Measurements from ENCODE around the gene CPEB4.

The CPEB4 gene

GRCh38 chr5:173858670-173859407 lies 29.3 kb upstream of the CPEB4 start:
- in situ Hi-C loops (cut with MboI; ENCODE audit: low sequenced_read_pairs), result no loop called here

DNA sequence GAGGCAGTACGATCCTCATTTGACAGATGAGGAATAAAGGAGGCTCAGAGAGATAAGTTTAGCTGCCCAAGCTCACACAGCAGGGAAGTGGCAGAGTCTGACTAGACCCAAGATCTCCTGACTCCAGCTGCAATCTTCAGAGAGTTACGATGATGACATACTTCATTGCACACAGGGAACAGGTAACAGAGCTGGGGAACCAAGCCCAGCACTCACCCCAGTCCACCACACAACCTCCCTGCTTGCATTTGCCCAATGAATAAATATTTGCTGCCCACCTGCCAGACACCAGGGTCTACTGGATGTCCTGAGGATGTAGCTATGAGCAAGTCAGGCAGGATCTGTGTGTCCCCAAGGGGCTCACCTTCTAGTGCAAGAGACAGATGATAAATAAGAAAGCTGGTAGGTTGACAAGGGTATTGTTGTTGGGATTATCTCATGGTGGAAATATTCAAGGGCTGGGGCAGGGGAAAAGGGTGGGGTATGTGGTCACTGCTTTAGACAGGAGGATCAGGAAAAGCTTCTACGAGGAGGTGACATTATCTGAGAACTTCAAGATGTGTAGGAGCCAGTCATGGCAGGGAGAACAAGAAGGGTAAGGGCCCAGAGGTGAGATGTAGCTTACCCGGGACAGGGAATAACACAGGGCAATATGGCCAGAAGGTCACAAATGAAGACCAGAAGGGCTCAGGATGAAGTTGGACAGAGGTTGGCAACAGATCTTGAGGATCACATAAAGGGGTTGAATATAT lies 28.6 kb upstream of the CPEB4 start:
- in situ Hi-C loops (cut with MboI; ENCODE audit: low sequenced_read_pairs), result no loop called here

DNA sequence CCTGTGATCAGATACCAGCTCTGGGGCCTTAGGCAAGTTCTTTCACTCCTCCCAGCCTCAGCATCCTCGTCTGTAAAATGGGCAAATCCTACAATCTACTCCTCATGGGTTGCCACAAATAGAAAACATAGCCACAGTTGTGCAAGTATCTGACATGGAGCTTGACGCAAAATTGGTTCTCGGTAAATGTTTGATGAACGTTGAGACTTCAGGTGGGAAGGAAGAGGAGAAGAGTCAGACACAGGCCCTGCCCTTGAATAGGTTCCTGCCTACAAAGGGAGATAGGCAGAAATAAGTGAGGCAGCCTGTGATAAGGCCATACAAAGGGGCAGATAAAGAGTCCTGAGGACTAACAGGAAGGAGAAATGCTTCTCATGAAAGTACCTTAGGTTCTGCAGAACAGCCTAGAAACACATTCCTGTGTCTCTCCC lies 26.1 kb upstream of the CPEB4 start:
- in situ Hi-C loops (cut with MboI; ENCODE audit: low sequenced_read_pairs), result no loop called here

DNA sequence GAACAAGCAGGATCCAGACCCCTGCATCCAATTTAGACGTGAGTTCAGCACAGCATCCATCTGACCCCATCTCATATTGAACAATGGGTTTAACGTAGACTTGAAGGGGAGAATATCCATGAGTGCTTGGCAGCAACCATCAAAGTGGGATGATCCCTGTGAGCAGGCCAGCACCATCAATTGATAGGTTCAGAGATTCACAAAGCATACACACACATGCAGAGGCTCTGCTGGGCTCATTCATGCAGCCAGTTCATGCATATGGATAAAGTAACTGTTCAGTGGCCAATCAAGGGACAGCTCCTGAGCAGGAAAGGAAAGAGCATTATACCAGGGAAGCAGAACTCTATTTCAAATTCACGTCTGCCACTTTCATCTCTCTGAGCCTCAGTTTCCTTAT lies 24.8 kb upstream of the CPEB4 start:
- in situ Hi-C loops (cut with MboI; ENCODE audit: low sequenced_read_pairs), result no loop called here

DNA sequence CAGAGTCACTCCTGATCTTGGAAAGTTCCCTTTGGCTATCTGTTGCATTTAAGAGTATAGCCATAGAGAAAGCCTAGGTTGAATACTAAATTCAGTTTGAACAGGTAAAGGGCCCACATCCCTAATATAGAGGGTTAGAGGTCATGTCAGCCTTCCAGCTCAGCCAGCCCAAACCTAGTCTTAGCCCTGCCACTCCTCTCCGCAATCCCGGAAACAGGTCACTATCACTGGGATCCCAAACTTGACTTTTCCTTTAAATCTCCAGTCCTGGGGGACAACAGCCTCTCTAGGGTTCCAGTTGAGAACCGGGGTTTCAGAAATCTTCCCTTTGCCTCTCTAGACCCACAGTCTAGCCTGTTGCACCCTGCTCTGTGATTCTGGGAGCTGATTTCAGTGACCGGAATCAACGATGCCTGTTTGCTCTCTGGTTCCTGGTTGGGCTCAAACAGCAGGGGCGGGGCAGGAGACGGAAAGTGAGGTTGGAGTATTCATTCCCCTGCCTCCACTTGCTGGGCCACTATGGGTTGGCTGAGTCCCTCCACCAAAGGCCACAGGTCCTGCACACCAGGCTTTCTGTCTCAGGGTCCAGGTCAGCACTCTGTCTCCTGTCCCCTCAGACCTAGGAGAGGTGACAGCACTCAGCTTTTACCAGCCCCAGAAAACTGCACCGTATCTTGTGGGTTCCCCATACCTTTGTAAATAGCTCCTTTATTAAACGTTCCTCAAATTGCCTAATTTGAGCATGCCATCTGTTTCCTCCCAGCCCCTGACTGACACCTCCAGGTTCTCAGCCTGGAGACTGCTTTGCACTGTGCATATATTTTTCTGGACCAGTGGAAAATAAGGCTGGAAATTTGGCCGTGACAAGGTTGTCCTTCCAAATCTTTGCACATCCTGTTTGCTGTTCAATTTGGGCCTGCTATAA lies 23.8 kb upstream of the CPEB4 start:
- in situ Hi-C loops (cut with MboI; ENCODE audit: low sequenced_read_pairs), result no loop called here

GRCh38 chr5:173866243-173866857 lies 21.8 kb upstream of the CPEB4 start:
- in situ Hi-C loops (cut with MboI; ENCODE audit: low sequenced_read_pairs), result no loop called here

GRCh38 chr5:173866858-173867679 lies 21.1 kb upstream of the CPEB4 start:
- in situ Hi-C loops (cut with MboI; ENCODE audit: low sequenced_read_pairs), result no loop called here

- in situ Hi-C loops (cut with MboI; ENCODE audit: low sequenced_read_pairs), result no loop called here
Observed at GRCh38 chr5:173868096-173868880, 19.9 kb upstream of the CPEB4 start.

DNA sequence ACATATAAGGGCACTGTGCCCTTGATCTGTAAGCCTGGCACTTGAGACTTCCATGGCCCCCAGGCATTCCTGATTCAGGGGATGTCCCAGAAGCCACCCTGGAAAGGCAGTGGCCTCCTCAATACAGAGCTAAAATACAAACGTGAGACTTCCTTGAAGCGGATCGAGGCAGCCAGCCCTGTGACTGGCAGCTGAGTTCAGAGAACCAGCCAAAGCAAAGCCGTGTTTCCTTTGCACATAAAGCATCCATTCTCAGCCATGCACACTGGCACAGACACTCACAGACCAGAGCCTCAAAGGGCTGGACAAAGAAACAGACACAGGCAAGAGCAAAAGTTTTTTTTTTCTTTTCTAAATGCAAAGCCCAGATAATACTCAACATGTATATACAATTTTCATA lies 18.8 kb upstream of the CPEB4 start:
- in situ Hi-C loops (cut with MboI; ENCODE audit: low sequenced_read_pairs), result no loop called here

GRCh38 chr5:173872957-173873305 lies 15.2 kb upstream of the CPEB4 start:
- in situ Hi-C loops (cut with MboI; ENCODE audit: low sequenced_read_pairs), result no loop called here

- in situ Hi-C loops (cut with MboI; ENCODE audit: low sequenced_read_pairs), result no loop called here
Observed at GRCh38 chr5:173873306-173873922, 14.7 kb upstream of the CPEB4 start.

- in situ Hi-C loops (cut with MboI; ENCODE audit: low sequenced_read_pairs), result no loop called here
Observed at GRCh38 chr5:173875189-173875588, 13.0 kb upstream of the CPEB4 start.

DNA sequence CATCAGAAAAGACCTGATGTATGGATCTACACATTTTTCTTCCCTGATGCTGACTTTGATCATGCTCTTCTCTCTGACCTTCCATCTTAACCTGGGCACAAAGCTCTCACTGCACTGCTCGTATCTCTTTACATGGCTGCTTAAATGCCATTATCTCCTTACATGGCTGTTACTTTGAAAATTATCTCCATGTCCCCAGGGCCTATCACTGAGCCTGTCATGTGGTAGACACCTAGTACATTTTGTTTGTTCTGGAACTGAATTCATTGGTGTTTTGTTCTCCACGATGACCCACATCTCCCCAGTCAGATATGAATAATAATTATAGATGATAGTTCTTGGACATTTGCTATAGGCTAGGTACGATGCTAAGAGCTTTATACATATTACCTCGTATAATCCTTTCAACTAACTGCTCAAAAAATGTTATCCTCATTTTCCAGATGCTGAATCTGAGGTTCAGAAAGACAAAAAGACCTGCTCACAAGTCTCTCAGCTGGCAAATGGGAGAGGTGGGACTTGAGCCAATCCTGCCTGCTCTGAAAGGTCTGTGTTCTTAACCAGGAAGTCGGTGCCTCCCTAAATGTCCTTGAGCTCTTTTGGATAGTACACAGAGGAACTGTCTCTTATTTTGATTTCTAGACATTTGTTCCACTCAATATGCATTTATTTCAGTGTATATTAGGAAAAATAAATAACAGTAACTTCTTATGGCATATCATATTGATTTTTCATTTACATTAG lies 9.8 kb upstream of the CPEB4 start:
- in situ Hi-C loops (cut with MboI; ENCODE audit: low sequenced_read_pairs), result no loop called here

GRCh38 chr5:173880306-173880985 lies 7.7 kb upstream of the CPEB4 start:
- in situ Hi-C loops (cut with MboI; ENCODE audit: low sequenced_read_pairs), result no loop called here

DNA sequence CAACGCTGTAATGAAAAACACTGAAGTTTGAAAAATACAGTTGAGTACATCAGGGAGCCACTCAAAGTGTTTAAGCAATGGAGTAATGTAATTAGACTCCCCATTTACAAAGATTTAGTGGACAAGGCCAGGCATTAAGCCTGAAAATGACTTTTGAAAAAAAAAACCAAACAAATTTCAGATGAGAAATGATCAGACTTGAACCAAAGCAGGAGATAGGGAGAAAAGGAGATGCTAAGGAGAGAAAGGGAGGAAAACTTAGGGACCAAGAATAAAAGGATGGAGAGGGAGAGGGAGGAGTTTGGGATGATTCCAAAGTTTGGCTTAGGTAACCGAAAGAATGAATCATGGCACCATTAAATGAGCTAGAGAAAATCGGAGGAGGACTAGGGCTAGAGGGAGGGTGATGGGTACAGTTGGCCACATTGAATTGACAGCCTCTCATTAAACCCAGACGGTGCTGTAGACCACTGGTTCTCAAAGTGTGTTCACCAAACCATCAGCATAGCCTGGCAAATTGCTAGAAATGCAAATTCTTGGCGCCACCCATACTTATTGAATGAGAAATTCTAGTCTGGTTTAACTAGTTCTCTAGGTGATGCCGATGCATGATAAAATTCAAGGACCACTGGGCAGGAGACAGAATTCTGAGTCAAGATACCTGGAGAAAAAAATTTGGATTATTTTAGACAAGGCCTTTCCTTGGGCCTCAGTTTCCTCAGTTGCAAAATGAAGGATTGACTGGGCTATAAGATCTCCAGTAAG lies 6.2 kb upstream of the CPEB4 start:
- in situ Hi-C loops (cut with MboI; ENCODE audit: low sequenced_read_pairs), result no loop called here

GRCh38 chr5:173882632-173883031 lies 5.5 kb upstream of the CPEB4 start:
- in situ Hi-C loops (cut with MboI; ENCODE audit: low sequenced_read_pairs), result no loop called here

DNA sequence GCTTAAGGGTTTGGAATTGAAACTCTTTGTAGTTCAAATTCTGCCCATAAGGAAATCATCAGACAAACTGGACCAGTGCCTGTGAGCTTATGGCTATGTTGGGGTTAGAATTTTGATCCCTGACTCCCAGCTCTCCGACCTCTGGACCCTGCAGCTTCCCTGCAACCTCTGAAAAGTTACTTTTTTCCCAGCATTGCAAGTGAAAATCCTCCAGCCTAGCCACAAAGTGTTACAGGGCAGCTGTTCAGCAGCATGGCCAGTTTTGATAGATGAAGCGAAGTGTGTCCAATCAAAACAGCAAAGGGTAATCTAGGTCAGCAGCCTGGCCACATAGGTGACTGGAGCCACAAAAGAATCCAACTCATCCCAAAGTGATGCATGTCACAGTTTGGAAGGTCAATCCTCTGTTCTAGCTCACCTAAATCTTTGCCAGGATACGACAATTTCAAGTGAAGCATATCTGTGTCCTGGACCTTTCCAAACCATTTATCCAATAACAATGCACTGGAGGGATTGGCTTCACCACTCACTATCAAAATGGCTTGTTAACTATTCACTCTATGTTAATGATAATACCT lies 4.7 kb upstream of the CPEB4 start:
- in situ Hi-C loops (cut with MboI; ENCODE audit: low sequenced_read_pairs), result no loop called here
